H1 (cell line): ENCODE results near the gene VPS41. TPM values are rescaled to one million over a fixed set of nuclear protein-coding genes. Genes with fewer than 3 reads are reported as not detected.

ENCODE experiments used
- BCL11A ChIP-seq, 2 experiments: IDR thresholded peaks; one replicate each; pipeline ENCODE4 v1.6.1; 2011; ENCODE audit warnings: low read depth in 2 of 2, low read length in 2 of 2, mild to moderate bottlenecking in 2 of 2
- EZH2 ChIP-seq: fragments of 200-600 bp; sonication (generic); IDR thresholded peaks from 2 replicates; pipeline ENCODE4 v1.7.1; 2012; ENCODE audit warnings: low read depth, mild to moderate bottlenecking, moderate library complexity, low read length, inconsistent platforms; ENCODE audit not compliant: severe bottlenecking
- POLR2AphosphoS5 ChIP-seq: IDR thresholded peaks from 2 replicates; pipeline ENCODE4 v1.6.1; 2011; ENCODE audit warnings: low read depth, low read length
- RFX5 ChIP-seq: IDR thresholded peaks from 2 replicates; pipeline ENCODE4 v1.6.1; 2011; ENCODE audit warnings: low read depth, low read length, improper control_type of control experiment, borderline replicate concordance
- SIN3A ChIP-seq, 2 experiments: IDR thresholded peaks in 1 of 2; conservative IDR thresholded peaks in 1 of 2; 2 replicates each; pipeline ENCODE4 v1.6.1; 2011 to 2012; ENCODE audit warnings: low read length in 2 of 2, improper control_type of control experiment in 1 of 2, low read depth in 1 of 2, mild to moderate bottlenecking in 1 of 2
- SIX5 ChIP-seq: IDR thresholded peaks from 2 replicates; pipeline ENCODE4 v1.6.1; 2011; ENCODE audit warnings: mild to moderate bottlenecking, low read depth, low read length
- SP4 ChIP-seq: IDR thresholded peaks from 2 replicates; pipeline ENCODE4 v1.6.1; 2012; ENCODE audit warnings: low read length, inconsistent platforms
- SRF ChIP-seq: IDR thresholded peaks from 2 replicates; pipeline ENCODE4 v1.6.1; 2011; ENCODE audit warnings: mild to moderate bottlenecking, low read depth, low read length, moderate library complexity
- TBP ChIP-seq: IDR thresholded peaks from 2 replicates; pipeline ENCODE4 v1.6.1; 2011; ENCODE audit warnings: low read depth, low read length, improper control_type of control experiment
- polyA plus RNA-seq, 7 experiments: library from polyadenylated mRNA; depleted of rRNA in 3 of 7; stranded (reverse) in 5 of 7; unstranded in 2 of 7; fragments of >200 nt in 5 of 7; fragments of 200-250 nt in 2 of 7; gene quantifications; 1 replicate in 5 of 7; 2 replicates in 1 of 7; 4 replicates in 1 of 7; pipeline versions ENCODE4 v1.2.1 to v1.2.3, GENCODE V29; 2011 to 2013; ENCODE audit warnings: missing spikeins in 2 of 7, mixed read lengths in 2 of 7
- total RNA-seq: library from RNA; stranded (reverse); fragmentation: NEBNext Ultra II Directional; extraction: Animal tissue kit (Norgen Biotek cat#: 25700); gene quantifications from 2 replicates; pipeline ENCODE4 v1.2.1, GENCODE V29; 2021
- TF ChIP-seq, protein P1 (sequence below): fragments of 300-600 bp; sonication (generic); IDR thresholded peaks from 2 replicates; pipeline ENCODE4 v1.7.1; 2012; ENCODE audit warnings: low read length, moderate library complexity, mild to moderate bottlenecking, inconsistent platforms; ENCODE audit not compliant: insufficient replicate concordance
- TF ChIP-seq, protein P2 (sequence below): IDR thresholded peaks from 2 replicates; pipeline ENCODE4 v1.6.1; 2011; ENCODE audit warnings: low read length, improper control_type of control experiment

Gene VPS41
- total and polyA plus RNA-seq, 2 of the 8 experiments (the other 6 are each of a cell fraction or from before 2014, with no cell fraction given): 10.7 to 63.3 TPM

DNA sequence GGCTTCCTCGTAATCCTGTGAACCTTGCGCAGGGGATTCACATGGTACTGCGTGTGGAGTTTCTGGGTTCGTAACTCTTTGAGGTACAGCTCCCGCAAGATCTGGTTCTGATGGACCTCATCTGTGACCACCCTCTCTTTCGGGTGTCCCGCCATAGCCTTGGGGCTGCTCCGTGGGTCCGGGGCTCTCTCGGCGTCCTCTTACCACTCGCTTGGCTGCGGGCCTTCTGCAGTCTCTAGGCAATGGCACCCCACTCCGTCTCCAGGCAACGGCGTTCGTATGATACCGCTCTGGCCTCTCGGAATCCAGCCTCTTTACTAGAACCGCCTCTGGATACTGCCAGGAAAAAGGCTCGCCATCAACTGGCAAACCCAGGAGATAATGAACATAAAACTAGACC is 223.1 kb downstream of the VPS41 start (continued):
- TF ChIP-seq, protein P1, sequence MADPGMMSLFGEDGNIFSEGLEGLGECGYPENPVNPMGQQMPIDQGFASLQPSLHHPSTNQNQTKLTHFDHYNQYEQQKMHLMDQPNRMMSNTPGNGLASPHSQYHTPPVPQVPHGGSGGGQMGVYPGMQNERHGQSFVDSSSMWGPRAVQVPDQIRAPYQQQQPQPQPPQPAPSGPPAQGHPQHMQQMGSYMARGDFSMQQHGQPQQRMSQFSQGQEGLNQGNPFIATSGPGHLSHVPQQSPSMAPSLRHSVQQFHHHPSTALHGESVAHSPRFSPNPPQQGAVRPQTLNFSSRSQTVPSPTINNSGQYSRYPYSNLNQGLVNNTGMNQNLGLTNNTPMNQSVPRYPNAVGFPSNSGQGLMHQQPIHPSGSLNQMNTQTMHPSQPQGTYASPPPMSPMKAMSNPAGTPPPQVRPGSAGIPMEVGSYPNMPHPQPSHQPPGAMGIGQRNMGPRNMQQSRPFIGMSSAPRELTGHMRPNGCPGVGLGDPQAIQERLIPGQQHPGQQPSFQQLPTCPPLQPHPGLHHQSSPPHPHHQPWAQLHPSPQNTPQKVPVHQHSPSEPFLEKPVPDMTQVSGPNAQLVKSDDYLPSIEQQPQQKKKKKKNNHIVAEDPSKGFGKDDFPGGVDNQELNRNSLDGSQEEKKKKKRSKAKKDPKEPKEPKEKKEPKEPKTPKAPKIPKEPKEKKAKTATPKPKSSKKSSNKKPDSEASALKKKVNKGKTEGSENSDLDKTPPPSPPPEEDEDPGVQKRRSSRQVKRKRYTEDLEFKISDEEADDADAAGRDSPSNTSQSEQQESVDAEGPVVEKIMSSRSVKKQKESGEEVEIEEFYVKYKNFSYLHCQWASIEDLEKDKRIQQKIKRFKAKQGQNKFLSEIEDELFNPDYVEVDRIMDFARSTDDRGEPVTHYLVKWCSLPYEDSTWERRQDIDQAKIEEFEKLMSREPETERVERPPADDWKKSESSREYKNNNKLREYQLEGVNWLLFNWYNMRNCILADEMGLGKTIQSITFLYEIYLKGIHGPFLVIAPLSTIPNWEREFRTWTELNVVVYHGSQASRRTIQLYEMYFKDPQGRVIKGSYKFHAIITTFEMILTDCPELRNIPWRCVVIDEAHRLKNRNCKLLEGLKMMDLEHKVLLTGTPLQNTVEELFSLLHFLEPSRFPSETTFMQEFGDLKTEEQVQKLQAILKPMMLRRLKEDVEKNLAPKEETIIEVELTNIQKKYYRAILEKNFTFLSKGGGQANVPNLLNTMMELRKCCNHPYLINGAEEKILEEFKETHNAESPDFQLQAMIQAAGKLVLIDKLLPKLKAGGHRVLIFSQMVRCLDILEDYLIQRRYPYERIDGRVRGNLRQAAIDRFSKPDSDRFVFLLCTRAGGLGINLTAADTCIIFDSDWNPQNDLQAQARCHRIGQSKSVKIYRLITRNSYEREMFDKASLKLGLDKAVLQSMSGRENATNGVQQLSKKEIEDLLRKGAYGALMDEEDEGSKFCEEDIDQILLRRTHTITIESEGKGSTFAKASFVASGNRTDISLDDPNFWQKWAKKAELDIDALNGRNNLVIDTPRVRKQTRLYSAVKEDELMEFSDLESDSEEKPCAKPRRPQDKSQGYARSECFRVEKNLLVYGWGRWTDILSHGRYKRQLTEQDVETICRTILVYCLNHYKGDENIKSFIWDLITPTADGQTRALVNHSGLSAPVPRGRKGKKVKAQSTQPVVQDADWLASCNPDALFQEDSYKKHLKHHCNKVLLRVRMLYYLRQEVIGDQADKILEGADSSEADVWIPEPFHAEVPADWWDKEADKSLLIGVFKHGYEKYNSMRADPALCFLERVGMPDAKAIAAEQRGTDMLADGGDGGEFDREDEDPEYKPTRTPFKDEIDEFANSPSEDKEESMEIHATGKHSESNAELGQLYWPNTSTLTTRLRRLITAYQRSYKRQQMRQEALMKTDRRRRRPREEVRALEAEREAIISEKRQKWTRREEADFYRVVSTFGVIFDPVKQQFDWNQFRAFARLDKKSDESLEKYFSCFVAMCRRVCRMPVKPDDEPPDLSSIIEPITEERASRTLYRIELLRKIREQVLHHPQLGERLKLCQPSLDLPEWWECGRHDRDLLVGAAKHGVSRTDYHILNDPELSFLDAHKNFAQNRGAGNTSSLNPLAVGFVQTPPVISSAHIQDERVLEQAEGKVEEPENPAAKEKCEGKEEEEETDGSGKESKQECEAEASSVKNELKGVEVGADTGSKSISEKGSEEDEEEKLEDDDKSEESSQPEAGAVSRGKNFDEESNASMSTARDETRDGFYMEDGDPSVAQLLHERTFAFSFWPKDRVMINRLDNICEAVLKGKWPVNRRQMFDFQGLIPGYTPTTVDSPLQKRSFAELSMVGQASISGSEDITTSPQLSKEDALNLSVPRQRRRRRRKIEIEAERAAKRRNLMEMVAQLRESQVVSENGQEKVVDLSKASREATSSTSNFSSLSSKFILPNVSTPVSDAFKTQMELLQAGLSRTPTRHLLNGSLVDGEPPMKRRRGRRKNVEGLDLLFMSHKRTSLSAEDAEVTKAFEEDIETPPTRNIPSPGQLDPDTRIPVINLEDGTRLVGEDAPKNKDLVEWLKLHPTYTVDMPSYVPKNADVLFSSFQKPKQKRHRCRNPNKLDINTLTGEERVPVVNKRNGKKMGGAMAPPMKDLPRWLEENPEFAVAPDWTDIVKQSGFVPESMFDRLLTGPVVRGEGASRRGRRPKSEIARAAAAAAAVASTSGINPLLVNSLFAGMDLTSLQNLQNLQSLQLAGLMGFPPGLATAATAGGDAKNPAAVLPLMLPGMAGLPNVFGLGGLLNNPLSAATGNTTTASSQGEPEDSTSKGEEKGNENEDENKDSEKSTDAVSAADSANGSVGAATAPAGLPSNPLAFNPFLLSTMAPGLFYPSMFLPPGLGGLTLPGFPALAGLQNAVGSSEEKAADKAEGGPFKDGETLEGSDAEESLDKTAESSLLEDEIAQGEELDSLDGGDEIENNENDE: no peak
- TF ChIP-seq SIN3A (conservative IDR thresholded peaks at IDR 0.05 in 1 of 2, IDR thresholded peaks at IDR 0.05 in 1 of 2; ENCODE audit: low read depth in 1 of 2, low read length in 2 of 2) (no peak), SP4 (no peak), TBP (no peak), SIX5 (no peak), POLR2AphosphoS5 (no peak), RFX5 (no peak), SRF (no peak), EZH2 (no peak), BCL11A (IDR thresholded peaks at IDR 0.05; ENCODE audit: low read depth in 2 of 2, low read length in 2 of 2) (no peak)
- TF ChIP-seq, protein P2, sequence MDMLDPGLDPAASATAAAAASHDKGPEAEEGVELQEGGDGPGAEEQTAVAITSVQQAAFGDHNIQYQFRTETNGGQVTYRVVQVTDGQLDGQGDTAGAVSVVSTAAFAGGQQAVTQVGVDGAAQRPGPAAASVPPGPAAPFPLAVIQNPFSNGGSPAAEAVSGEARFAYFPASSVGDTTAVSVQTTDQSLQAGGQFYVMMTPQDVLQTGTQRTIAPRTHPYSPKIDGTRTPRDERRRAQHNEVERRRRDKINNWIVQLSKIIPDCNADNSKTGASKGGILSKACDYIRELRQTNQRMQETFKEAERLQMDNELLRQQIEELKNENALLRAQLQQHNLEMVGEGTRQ: no peak
